ENCODE measurements around the gene COMMD7.

The COMMD7 gene

GRCh38 chr20:32743237-32744112, at the start of gene COMMD7:
Gene COMMD7 (minus strand): TSS chr20:32743467. CDS start chr20:32743391, 76 bp downstream.
- peak; percentile 74 for DNase-seq (ENCODE audit: low spot score)

DNA sequence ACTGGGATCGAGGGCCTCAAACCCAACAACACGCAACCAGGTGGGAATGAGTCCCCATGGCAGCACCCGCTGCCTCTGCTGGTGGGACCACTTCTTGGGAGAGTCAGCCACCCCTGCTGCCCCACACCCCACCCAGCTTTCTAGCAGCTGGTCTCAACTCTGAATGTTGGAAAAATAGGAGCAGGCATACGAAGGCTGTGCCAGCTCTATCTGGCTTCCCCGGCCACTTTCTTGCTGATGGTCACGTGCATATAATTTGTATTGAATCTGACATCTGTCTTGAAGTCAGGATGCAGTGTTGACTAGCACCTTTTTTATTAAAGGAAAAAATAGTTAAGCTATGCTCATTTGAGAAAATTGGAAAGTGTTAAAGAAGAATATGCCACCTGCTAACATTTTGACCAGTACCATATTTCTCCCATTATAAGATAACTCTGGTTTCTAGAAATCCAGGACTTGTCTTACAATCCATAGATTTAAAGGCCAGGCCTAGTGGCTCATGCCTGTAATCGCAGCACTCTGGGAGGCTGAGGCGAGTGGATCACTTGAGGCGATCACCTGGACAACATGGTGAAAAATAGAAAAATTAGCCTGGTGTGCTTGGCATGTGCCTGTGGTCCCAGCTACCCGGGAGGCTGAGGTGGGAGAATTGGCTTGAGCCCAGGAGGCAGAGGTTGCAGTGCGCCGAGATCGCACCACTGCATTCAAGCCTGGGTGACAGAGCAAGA, 49.6 kb upstream of the COMMD7 start:
- no peak for DNase-seq (ENCODE audit: low spot score)

DNA sequence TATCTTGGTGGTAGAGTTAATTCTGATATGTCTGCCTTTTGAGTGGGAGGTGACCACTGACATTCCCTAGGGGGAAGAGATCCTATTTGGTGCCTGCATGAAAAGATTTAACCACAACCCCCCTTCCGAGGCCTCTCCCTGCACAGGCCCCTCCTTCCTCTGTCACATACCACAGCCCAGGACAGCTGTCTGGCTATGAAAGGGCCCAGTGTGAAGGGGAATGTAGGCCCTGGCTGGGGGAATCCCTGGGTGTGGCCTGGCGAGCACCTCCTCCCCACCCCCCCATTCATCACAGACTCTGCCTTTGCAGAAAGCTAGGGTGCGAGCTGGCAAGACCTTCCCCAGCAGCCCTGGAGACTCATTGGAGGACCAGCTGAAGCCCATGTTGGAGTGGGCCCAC, 49.0 kb upstream of the COMMD7 start:
- DNase-seq (ENCODE audit: low spot score): peak; percentile 28

GRCh38 chr20:32790751-32791057, 47.4 kb upstream of the COMMD7 start:
- DNase-seq (ENCODE audit: low spot score): no peak

- peak; percentile 81 for DNase-seq (ENCODE audit: low spot score)
These were observed 46.9 kb upstream of the COMMD7 start for GRCh38 chr20:32789896-32790750.

GRCh38 chr20:32787168-32787567, 43.9 kb upstream of the COMMD7 start:
- DNase-seq (ENCODE audit: low spot score): no peak

DNA sequence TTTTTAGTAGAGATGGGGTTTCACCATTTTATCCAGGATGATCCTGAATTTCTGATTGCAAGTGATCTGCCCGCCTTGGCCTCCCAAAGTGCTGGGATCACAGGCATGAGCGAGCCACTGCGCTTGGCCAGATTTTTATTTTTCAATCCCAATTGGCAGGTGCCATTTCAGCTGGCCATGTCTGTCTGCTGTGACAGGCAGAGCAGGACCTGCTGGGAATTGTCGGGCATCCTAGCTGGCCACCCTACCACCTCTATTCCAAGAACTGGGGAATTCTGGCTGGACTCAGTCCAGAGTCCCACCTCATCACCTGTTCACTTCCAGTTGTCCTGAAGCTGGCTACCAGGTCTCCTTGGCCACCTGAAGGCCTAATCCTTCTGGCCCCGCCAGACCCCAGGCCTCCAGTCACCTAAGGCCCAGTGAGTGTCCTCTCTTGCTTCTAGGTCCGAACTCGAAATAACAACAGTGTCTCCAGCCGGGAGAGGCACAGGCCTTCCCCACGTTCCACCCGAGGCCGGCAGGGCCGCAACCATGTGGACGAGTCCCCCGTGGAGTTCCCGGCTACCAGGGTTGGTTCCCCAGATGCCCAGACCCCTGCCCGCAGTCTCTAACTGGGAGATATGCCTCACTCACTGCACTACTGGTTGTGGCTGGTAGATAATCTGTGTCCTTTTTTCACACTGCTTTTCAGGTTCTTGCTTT, 42.9 kb upstream of the COMMD7 start:
- no peak for DNase-seq (ENCODE audit: low spot score)

GRCh38 chr20:32784369-32785080, 41.3 kb upstream of the COMMD7 start:
- no peak for DNase-seq (ENCODE audit: low spot score)

- DNase-seq (ENCODE audit: low spot score): no peak
These were observed 37.7 kb upstream of the COMMD7 start for GRCh38 chr20:32780749-32781655.

- DNase-seq (ENCODE audit: low spot score): no peak
These were observed 37.0 kb upstream of the COMMD7 start for GRCh38 chr20:32780278-32780677.

DNA sequence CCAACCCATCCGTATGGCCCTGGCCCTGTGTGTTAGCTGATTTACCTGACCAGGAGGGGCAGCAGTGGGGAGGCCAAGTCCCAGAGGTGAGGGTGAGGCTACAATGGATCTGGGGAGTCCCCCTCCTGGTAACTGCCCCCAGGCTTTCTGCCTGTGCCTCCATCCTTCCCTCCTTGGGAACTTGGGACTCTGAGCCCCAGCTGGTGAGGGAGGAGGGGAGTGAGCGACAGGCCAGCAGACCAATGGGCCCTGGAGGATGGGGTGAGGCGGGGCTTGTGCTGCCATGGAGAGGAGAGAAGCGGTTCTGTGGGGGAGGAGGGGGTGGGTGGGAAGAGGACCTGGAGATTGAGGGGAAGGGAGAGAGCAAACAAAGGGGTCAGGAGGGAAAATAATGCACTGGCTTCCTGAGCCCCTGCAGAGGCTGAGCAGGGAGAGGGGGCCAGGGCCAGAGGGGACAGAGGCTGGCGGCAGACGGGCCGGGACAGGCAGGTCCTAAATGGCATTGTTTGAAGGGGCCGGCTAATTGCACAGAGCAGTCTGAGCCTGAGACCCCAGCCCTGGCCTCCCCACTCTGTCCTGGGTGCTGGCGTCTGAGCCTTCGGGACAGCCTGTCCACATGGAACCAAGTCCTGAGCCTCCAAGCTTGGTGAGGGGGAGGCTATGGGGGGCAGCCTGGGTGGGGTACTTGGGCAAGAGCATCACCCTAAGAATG, 36.4 kb upstream of the COMMD7 start:
- no peak for DNase-seq (ENCODE audit: low spot score)

DNA sequence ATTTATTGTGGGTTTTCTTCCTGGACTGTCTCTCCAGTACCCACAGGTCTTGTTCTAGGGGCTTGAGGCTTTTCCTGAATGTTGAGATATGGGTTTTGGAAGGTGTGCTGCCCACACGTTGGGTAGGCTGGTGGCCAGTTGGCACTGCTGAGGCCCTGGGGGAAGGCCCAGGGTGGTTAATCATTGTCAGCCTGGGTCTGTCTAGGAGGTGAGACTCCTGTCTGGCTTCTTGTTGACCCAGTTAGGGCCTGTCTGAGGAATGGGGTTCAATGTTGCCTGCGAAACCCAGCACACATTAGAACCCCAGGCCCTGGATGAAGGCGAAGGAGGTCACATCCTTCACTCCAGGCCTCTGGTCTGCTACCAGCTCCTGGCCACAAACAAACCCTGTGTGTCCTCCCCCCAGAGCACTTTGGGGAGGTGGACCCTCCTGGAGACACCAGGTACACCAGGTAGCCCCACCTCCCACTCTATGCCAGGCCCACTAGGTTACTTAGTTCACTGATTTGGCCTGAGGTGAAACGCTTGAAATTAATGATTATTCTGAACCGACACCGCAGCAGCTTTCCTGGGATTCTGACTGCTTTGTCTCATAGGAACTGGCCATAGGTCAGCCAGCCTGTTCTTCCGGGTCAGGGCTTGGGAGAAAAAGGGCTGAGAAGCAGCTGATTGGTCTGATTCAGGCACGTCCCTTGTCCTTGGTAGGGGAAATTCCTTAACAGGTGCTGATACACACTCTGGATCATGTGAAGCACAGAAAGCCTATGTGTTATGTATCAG, 34.1 kb upstream of the COMMD7 start:
- no peak for DNase-seq (ENCODE audit: low spot score)

DNA sequence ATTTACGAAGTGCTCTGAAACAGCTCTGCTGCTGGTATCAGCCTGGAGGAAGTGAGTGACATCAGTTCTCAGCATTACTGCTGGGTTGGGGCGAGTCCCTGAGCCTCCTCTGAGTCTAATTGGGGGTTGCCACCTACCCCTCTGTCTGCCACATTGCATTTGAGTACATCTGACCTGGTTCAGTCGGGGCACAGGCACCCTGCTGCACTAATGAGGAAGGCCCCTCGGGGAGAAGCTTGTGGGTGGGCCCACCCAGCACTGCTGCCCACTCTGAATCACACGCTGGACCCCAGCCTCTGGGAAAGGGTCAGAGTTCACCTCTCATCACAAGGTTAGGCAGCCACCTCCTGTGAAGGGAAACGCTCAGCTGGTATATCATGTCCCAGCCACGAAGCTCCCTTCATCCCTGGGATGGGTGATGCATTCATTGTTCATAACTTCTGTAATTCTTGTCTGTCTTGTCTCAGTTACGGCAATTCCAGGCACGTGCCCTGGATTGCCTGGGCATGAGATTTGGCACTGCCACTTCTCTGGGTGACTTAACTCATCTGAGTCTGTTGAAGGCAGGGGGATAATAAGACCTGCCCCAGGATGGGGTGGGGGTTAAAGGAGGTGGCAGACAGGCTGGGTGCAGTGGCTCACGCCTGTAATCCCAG, 32.2 kb upstream of the COMMD7 start:
- no peak for DNase-seq (ENCODE audit: low spot score)

GRCh38 chr20:32773855-32774254, 30.6 kb upstream of the COMMD7 start:
- no peak for DNase-seq (ENCODE audit: low spot score)

- DNase-seq (ENCODE audit: low spot score): no peak
These were observed 30.0 kb upstream of the COMMD7 start for GRCh38 chr20:32773223-32773622.

DNA sequence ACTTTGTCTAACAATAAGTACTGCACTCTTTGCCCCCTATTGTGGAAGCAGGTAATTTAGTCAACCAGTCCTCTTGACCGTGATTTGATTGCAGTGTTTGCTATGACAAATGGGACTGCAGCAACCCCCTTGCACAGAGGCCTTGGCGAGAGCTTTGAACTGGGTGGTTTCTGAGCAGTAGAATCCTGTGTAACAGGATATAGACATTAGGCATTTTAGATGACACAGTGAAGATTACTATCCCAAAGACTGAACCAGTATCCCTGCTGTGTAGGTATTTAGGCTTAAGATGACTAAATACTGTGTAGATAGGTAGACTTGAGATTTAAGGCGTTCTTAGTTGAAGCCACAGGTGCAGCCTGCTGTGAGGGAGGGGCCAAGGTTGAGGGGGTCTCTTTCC, 28.8 kb upstream of the COMMD7 start:
- DNase-seq (ENCODE audit: low spot score): no peak

DNA sequence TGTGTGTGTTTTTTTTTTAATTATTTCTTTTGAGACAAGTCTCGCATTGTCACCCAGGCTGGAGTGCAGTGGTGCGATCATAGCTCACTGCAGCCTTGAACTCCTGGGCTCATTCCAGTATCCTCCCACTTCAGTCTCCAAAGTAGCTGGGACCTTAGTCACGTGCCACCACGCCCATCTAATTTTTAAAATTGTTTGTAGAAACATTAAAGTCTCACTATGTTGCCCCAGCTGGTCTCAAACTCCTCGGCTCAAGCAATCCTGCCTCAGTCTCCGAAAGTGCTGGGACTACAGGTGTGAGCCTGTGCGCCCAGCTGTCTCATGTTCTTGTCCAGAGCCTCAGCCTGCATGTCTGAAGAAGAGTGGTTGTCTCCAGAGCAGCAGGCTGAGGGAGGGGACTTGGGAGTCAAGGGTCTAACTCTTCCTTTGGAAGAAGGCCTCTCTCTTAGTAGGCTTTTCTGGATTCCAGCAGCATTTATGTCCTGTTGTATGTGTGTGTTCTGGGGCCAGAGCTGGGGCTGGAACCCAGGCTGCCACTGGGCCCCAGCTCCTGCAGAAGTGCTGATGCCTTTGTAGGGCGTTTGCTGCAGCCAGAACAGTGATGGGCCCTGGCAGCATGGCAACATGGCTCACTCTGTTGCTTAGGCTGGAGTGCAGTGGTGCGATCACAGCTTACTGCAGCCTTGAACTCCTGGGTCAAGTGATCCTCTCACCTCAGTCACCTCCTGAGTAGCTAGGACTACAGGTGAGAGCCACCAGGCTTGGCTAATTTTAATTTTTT, 24.3 kb upstream of the COMMD7 start:
- DNase-seq (ENCODE audit: low spot score): no peak

Measured in CD4-positive, alpha-beta T cell treated with Interleukin-2 at 100 ng/mL for 4 hours (primary cell).